A549 (cell line): Measurements from ENCODE around the gene CXCL12. TPM values are rescaled to one million over a fixed set of nuclear protein-coding genes. Genes with fewer than 3 reads are reported as not detected.

Source experiments
- ATAC-seq, 2 experiments: fragments of 200-7000 bp in 1 of 2; fragments of >200 bp in 1 of 2; cut with Nextera tagmentation in 1 of 2; cut with Tn5 transposase in 1 of 2; 3 replicates each; pipeline versions ENCODE4 v1.8.0 to v1.9.1; 2018 to 2020; ENCODE audit warnings: mild to moderate bottlenecking in 1 of 2, moderate library complexity in 1 of 2
- CTCF ChIA-PET: fragments of 300-600 bp; sonication (Branson Sonifier 250); formaldehyde crosslinking; extraction: SDS; loops from one replicate; lab custom pipeline; 2021; ENCODE audit warnings: antibody characterized with exemption, inconsistent platforms; lab: Yijun Ruan, JAX
- POLR2A ChIA-PET: fragments of 350-600 bp; formaldehyde crosslinking; extraction: SDS; loops from one replicate; lab custom pipeline; 2021; ENCODE audit warnings: antibody characterized with exemption, inconsistent platforms; lab: Yijun Ruan, JAX
- DNase-seq, 2 experiments: peaks; one replicate each; pipeline versions ENCODE4 v3.0.0 to v3.0.0-alpha.2; 2011 to 2016; ENCODE audit warnings: low read depth in 1 of 2, low spot score in 1 of 2
- FAIRE-seq: peaks from 2 replicates; lab custom pipeline; 2011; peaks lifted over from hg19 to GRCh38; lab: Jason Lieb, UNC
- H3K27ac ChIP-seq, 2 experiments: fragments of >200 bp; sonication (Bioruptor Twin); formaldehyde crosslinking; 3 replicates each; pipeline ENCODE4 v1.5.1; 2016 to 2017
- H3K4me1 ChIP-seq: fragments of >200 bp; sonication (Bioruptor Twin); formaldehyde crosslinking; 3 replicates; pipeline ENCODE4 v1.6.1; 2016
- H3K4me2 ChIP-seq: fragments of >200 bp; sonication (Bioruptor Twin); formaldehyde crosslinking; 3 replicates; pipeline ENCODE4 v1.6.1; 2016
- H3K4me3 ChIP-seq: fragments of >200 bp; sonication (Bioruptor Twin); formaldehyde crosslinking; 3 replicates; pipeline ENCODE4 v1.5.1; 2016
- H3K9me3 ChIP-seq: fragments of >200 bp; sonication (Bioruptor Twin); formaldehyde crosslinking; 3 replicates; pipeline ENCODE4 v1.6.1; 2016
- BHLHE40 ChIP-seq: IDR thresholded peaks from 2 replicates; pipeline ENCODE4 v1.6.1; 2012; ENCODE audit warnings: low read depth, low read length, inconsistent platforms
- CHD4 ChIP-seq: fragments of 200-600 bp; sonication (generic); IDR thresholded peaks from 2 replicates; pipeline ENCODE4 v1.6.1; 2016; ENCODE audit warnings: antibody characterized with exemption, mild to moderate bottlenecking, borderline replicate concordance
- EHF ChIP-seq: fragments of 250-450 bp; sonication (Bioruptor Pico); IDR thresholded peaks from 2 replicates; pipeline ENCODE4 v1.5.0; 2020; ENCODE audit warnings: mild to moderate bottlenecking
- EHMT2 ChIP-seq: fragments of 200-600 bp; sonication (generic); IDR thresholded peaks from 2 replicates; pipeline ENCODE4 v1.6.1; 2016; ENCODE audit warnings: antibody characterized with exemption, low read depth, mild to moderate bottlenecking, moderate library complexity
- FOSB ChIP-seq: fragments of 250-450 bp; sonication (Bioruptor Pico); IDR thresholded peaks from 2 replicates; pipeline ENCODE4 v1.5.0; 2020; ENCODE audit warnings: mild to moderate bottlenecking, moderate library complexity
- FOSL2 ChIP-seq, 2 experiments: fragments of 450-650 bp in 1 of 2; fragments of >200 bp in 1 of 2; sonication (Bioruptor Twin) in 1 of 2; formaldehyde crosslinking; IDR thresholded peaks; 2 replicates each; pipeline versions ENCODE4 v1.5.0 to v1.6.1; 2016 to 2020; ENCODE audit warnings: mild to moderate bottlenecking in 1 of 2, moderate library complexity in 1 of 2
- FOXS1 ChIP-seq: fragments of 250-450 bp; sonication (Bioruptor Pico); IDR thresholded peaks from 2 replicates; pipeline ENCODE4 v1.5.0; 2020; ENCODE audit warnings: mild to moderate bottlenecking, moderate library complexity
- GATA3 ChIP-seq: IDR thresholded peaks from 2 replicates; pipeline ENCODE4 v1.6.1; 2012; ENCODE audit warnings: borderline replicate concordance
- HDAC2 ChIP-seq: fragments of 200-600 bp; sonication (generic); IDR thresholded peaks from 2 replicates; pipeline ENCODE4 v1.6.1; 2016
- HEYL ChIP-seq: fragments of 250-450 bp; sonication (Bioruptor Pico); IDR thresholded peaks from 2 replicates; pipeline ENCODE4 v1.8.0; 2021; ENCODE audit warnings: mild to moderate bottlenecking, moderate library complexity
- JUNB ChIP-seq: fragments of >200 bp; sonication (Bioruptor Twin); formaldehyde crosslinking; IDR thresholded peaks from 2 replicates; pipeline ENCODE4 v1.6.1; 2016
- KDM1A ChIP-seq: fragments of 200-600 bp; sonication (generic); IDR thresholded peaks from 2 replicates; pipeline ENCODE4 v1.6.1; 2016; ENCODE audit warnings: low read depth, mild to moderate bottlenecking
- KDM5A ChIP-seq: fragments of 200-600 bp; sonication (generic); IDR thresholded peaks from 2 replicates; pipeline ENCODE4 v1.6.1; 2016; ENCODE audit warnings: antibody characterized with exemption, mild to moderate bottlenecking
- MAFK ChIP-seq: fragments of 450-650 bp; IDR thresholded peaks from 2 replicates; pipeline ENCODE4 v1.6.1; 2014; ENCODE audit not compliant: partially characterized antibody
- MYC ChIP-seq: IDR thresholded peaks from 2 replicates; pipeline ENCODE4 v1.6.1; 2012; ENCODE audit warnings: mild to moderate bottlenecking, inconsistent platforms, low read length, improper control_type of control experiment, borderline replicate concordance
- NFE2L2 ChIP-seq: fragments of 150-350 bp; conservative IDR thresholded peaks from 2 replicates; pipeline ENCODE4 v1.6.1; 2014; ENCODE audit warnings: low read length
- NPAS2 ChIP-seq: fragments of 250-450 bp; sonication (Bioruptor Pico); IDR thresholded peaks from 2 replicates; pipeline ENCODE4 v1.8.0; 2022; ENCODE audit warnings: mild to moderate bottlenecking, moderate library complexity, borderline replicate concordance
- NR3C1 ChIP-seq: fragments of >200 bp; sonication (Bioruptor Twin); formaldehyde crosslinking; IDR thresholded peaks from 3 replicates; pipeline ENCODE4 v1.6.1; 2017
- PBX3 ChIP-seq: IDR thresholded peaks from 2 replicates; pipeline ENCODE4 v1.6.1; 2012
- PHF8 ChIP-seq: fragments of 200-600 bp; sonication (generic); IDR thresholded peaks from 2 replicates; pipeline ENCODE4 v1.6.1; 2016; ENCODE audit warnings: low read depth, mild to moderate bottlenecking, antibody characterized with exemption, moderate library complexity, borderline replicate concordance
- POLR2A ChIP-seq: IDR thresholded peaks from 2 replicates; pipeline ENCODE4 v1.6.1; 2012; ENCODE audit warnings: mild to moderate bottlenecking, low read length
- RCOR1 ChIP-seq: fragments of 150-350 bp; IDR thresholded peaks from 2 replicates; pipeline ENCODE4 v1.6.1; 2014; ENCODE audit warnings: antibody characterized with exemption, low read length, low read depth
- RFX5 ChIP-seq: fragments of 450-650 bp; IDR thresholded peaks from 2 replicates; pipeline ENCODE4 v1.7.1; 2014; ENCODE audit warnings: antibody characterized with exemption, mild to moderate bottlenecking, moderate library complexity
- SREBF2 ChIP-seq: fragments of 450-650 bp; IDR thresholded peaks from 2 replicates; pipeline ENCODE4 v1.6.1; 2014; ENCODE audit warnings: mild to moderate bottlenecking, moderate library complexity
- TFCP2L1 ChIP-seq: fragments of 250-450 bp; sonication (Bioruptor Pico); IDR thresholded peaks from 2 replicates; pipeline ENCODE4 v1.5.0; 2021; ENCODE audit warnings: mild to moderate bottlenecking
- ZC3H11A ChIP-seq: fragments of 450-650 bp; IDR thresholded peaks from 2 replicates; pipeline ENCODE4 v1.6.1; 2014; ENCODE audit warnings: antibody characterized with exemption, mild to moderate bottlenecking
- ZFP36 ChIP-seq: fragments of 450-650 bp; IDR thresholded peaks from 2 replicates; pipeline ENCODE4 v1.6.1; 2014; ENCODE audit warnings: borderline replicate concordance; ENCODE audit not compliant: partially characterized antibody
- ZNF302 ChIP-seq: fragments of 250-450 bp; sonication (Bioruptor Pico); IDR thresholded peaks from 2 replicates; pipeline ENCODE4 v1.9.0; 2021; ENCODE audit warnings: inconsistent platforms, mild to moderate bottlenecking, moderate library complexity
- WGBS: methylation state at CpG from one replicate; pipeline ENCODE4 v1.1.6; 2017; ENCODE audit errors: missing lambda C conversion rate; 5-methylcytosine and 5-hydroxymethylcytosine counted together
- polyA plus RNA-seq, 4 experiments: library from polyadenylated mRNA; depleted of rRNA in 3 of 4; stranded (reverse); fragments of >200 nt; fragmentation: RNase III in 1 of 4; extraction: RNeasy Plus Mini Kit Qiagen cat#74134 plus additional on column Dnase treatment in 1 of 4; gene quantifications; 2 replicates in 3 of 4; 3 replicates in 1 of 4; pipeline ENCODE4 v1.2.3, GENCODE V29; 2011 to 2017
- TF ChIP-seq, protein P1 (sequence below): fragments of >200 bp; sonication (Bioruptor Twin); formaldehyde crosslinking; IDR thresholded peaks from 3 replicates; pipeline ENCODE4 v1.6.1; 2016
- TF ChIP-seq, protein P2 (sequence below): IDR thresholded peaks from 2 replicates; pipeline ENCODE4 v1.6.1; 2012
- TF ChIP-seq, protein P3 (sequence below): fragments of 150-350 bp; IDR thresholded peaks from 2 replicates; pipeline ENCODE4 v1.6.1; 2014; ENCODE audit warnings: low read depth, mild to moderate bottlenecking, low read length

The CXCL12 gene
- polyA plus RNA-seq, 2 of the 4 experiments (the other 2 are of a cell fraction), result 0.13 to 0.17 TPM

GRCh38 chr10:44393834-44394547 is 9.1 kb upstream of the CXCL12 start:
- 0% methylated on average over 5 of the region's 5 CpGs for WGBS
- Histone ChIP-seq H3K4me3 (no peak overlapping the region), H3K4me1 (no peaks in the 10 kb centered on the region), H3K4me2 (no peak overlapping the region), H3K27ac (no peak overlapping the region), H3K9me3 (no peaks in the 10 kb centered on the region)
- POLR2A ChIA-PET, result no interaction called here
- no peak for DNase-seq
- ATAC-seq, result no peak
- FAIRE-seq, result no peak
- CTCF ChIA-PET, result interaction anchor here (1.1 to 5.2 kb wide), 4 partner anchors 8 to 721 kb away, joined by 3 to 18 read pairs (median 10); partner anchors contain the start of gene CXCL12
- TF ChIP-seq, protein P1, sequence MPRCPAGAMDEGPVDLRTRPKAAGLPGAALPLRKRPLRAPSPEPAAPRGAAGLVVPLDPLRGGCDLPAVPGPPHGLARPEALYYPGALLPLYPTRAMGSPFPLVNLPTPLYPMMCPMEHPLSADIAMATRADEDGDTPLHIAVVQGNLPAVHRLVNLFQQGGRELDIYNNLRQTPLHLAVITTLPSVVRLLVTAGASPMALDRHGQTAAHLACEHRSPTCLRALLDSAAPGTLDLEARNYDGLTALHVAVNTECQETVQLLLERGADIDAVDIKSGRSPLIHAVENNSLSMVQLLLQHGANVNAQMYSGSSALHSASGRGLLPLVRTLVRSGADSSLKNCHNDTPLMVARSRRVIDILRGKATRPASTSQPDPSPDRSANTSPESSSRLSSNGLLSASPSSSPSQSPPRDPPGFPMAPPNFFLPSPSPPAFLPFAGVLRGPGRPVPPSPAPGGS, result no peak
- TF ChIP-seq, protein P2, sequence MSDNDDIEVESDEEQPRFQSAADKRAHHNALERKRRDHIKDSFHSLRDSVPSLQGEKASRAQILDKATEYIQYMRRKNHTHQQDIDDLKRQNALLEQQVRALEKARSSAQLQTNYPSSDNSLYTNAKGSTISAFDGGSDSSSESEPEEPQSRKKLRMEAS, result no peak
- TF ChIP-seq SREBF2, result no peak
- no peak for TF ChIP-seq MAFK
- TF ChIP-seq GATA3, result no peak
- no peak for TF ChIP-seq PHF8
- TF ChIP-seq NPAS2 (CRISPR knock-in tag), result no peak
- no peak for TF ChIP-seq ZNF302 (CRISPR knock-in tag)
- TF ChIP-seq, protein P3, sequence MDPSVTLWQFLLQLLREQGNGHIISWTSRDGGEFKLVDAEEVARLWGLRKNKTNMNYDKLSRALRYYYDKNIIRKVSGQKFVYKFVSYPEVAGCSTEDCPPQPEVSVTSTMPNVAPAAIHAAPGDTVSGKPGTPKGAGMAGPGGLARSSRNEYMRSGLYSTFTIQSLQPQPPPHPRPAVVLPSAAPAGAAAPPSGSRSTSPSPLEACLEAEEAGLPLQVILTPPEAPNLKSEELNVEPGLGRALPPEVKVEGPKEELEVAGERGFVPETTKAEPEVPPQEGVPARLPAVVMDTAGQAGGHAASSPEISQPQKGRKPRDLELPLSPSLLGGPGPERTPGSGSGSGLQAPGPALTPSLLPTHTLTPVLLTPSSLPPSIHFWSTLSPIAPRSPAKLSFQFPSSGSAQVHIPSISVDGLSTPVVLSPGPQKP, result no peak
- TF ChIP-seq HEYL (CRISPR knock-in tag), result no peak
- TF ChIP-seq CHD4, result no peak
- no peak for TF ChIP-seq BHLHE40
- no peak for TF ChIP-seq RCOR1
- TF ChIP-seq PBX3, result no peak

DNA sequence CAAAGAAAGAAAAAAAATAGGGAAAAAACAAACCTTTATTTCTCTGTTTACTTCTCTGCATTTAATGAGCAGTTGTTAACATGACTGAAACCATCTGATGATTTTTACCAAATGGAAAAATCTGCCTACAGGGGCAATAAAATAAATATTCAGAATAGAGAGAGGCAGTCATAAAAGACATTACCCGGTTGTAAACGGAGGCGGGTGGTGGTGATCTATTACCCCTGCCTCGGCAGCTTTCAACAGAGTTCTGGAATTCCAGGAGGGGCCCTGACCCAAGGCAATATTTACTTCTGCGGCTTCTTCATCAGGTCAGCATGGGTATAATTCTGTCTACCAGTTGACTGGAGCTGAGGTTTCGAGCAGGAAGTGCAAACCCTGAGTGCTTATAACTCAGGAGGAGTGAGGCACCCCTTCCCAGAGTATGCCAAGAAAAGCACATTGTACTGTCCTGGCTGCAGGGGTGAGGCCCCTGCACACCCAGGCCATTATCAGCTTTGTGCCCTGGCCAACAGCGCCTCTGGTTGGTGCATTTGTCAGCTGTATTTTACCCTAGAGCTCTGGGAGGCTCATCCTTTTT is 8.2 kb upstream of the CXCL12 start:
- DNase-seq (no peak), ATAC-seq (no peak), FAIRE-seq (no peak)
- WGBS, result 42% methylated on average over 6 of the region's 7 CpGs
- H3K4me3 ChIP-seq, result no peak overlapping the region
- no peak overlapping the region for H3K27ac ChIP-seq
- no peak for TF ChIP-seq ZC3H11A
- no peak for TF ChIP-seq EHF (CRISPR knock-in tag)
- no peak for TF ChIP-seq FOSB (CRISPR knock-in tag)
- TF ChIP-seq POLR2A, result no peak
- TF ChIP-seq PHF8, result no peak
- no peak for TF ChIP-seq ZFP36
- ChIA-PET CTCF (interaction anchor here (0.5 to 5.2 kb wide), 4 partner anchors 16 to 720 kb away, joined by 3 to 18 read pairs (median 3); no protein-coding TSS in a partner anchor), POLR2A (no interaction called here)
- no peaks in the 10 kb centered on the region for H3K4me1 ChIP-seq
- no peak overlapping the region for H3K4me2 ChIP-seq
- no peaks in the 10 kb centered on the region for H3K9me3 ChIP-seq

GRCh38 chr10:44392420-44392819 is 7.5 kb upstream of the CXCL12 start:
- DNase-seq, result no peak
- Histone ChIP-seq H3K4me1 (no peaks in the 10 kb centered on the region), H3K4me2 (no peak overlapping the region), H3K27ac (no peak overlapping the region), H3K4me3 (no peak overlapping the region), H3K9me3 (no peaks in the 10 kb centered on the region)
- POLR2A ChIA-PET, result no interaction called here
- no peak for ATAC-seq
- no peak for FAIRE-seq
- TF ChIP-seq EHMT2 (no peak), MAFK (no peak), NR3C1 (no peak), TFCP2L1 (CRISPR knock-in tag) (no peak), PHF8 (no peak), JUNB (no peak), MYC (no peak), BHLHE40 (no peak), HDAC2 (no peak), KDM5A (no peak), KDM1A (no peak), FOSL2 (IDR thresholded peaks at IDR 0.05) (no peak), FOSL2 (CRISPR knock-in tag; IDR thresholded peaks at IDR 0.05) (no peak), POLR2A (no peak), NFE2L2 (no peak), RCOR1 (no peak), RFX5 (no peak), FOXS1 (CRISPR knock-in tag) (no peak), CHD4 (no peak)
- TF ChIP-seq, protein P2, result no peak
- 19% methylated on average over 3 of the region's 3 CpGs for WGBS
- CTCF ChIA-PET, result interaction anchor here (5.2 kb wide), 1 partner anchor 703 kb away, joined by 18 read pairs; no protein-coding TSS in a partner anchor
